Measurements from ENCODE around the gene FAM170B. TPM values are rescaled to one million over a fixed set of nuclear protein-coding genes. Genes with fewer than 3 reads are reported as not detected.

Gene FAM170B
- total and polyA plus RNA-seq, 7 donors, result not detected

DNA sequence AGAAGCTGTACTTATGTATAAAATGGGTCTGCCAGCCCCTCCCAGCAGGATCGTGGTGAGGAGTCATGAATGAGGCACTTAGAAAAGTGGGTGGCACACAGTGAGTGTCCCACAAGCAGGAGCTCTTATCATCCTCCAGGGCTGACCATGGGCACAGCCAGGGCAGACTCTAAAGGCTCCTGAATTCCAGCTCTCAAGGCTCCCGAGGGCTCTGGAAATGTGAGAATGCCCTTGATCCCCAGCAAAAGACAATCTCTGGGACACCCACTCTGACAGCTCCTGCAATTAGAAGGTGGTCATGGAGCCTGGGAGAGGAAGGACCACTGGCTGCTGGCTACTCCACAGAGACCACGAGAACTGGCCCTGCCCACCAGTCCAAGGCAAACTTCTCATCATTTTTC is 20.1 kb downstream of the FAM170B start:
- intact Hi-C loops (cut with DNase I), result loop anchor here (10.0 kb wide), 2 partner anchors 89 to 809 kb away; partner anchors contain the start of gene MAPK8
- H3K4me3 ChIP-seq, result no peak overlapping the region
- H3K4me1 ChIP-seq, result peaks cover 0 to 50% (median 28%) of the 10 kb centered on the region in 4 donors
- no peak for DNase-seq
- H3K36me3 ChIP-seq, result no peaks in the 10 kb centered on the region
- WGBS, 2 donors, result 49 to 70% methylated on average over 3 of the region's 3 CpGs
- H3K27ac ChIP-seq, result peak overlapping the region in 3 of 4 donors; percentile 10 to 88 (median 12)
- TF ChIP-seq EP300 (IDR thresholded peaks at IDR 0.05) (no peak), POLR2AphosphoS5 (IDR thresholded peaks at IDR 0.05) (no peak), POLR2A (IDR thresholded peaks at IDR 0.05) (no peak)
- TF ChIP-seq, protein P1, sequence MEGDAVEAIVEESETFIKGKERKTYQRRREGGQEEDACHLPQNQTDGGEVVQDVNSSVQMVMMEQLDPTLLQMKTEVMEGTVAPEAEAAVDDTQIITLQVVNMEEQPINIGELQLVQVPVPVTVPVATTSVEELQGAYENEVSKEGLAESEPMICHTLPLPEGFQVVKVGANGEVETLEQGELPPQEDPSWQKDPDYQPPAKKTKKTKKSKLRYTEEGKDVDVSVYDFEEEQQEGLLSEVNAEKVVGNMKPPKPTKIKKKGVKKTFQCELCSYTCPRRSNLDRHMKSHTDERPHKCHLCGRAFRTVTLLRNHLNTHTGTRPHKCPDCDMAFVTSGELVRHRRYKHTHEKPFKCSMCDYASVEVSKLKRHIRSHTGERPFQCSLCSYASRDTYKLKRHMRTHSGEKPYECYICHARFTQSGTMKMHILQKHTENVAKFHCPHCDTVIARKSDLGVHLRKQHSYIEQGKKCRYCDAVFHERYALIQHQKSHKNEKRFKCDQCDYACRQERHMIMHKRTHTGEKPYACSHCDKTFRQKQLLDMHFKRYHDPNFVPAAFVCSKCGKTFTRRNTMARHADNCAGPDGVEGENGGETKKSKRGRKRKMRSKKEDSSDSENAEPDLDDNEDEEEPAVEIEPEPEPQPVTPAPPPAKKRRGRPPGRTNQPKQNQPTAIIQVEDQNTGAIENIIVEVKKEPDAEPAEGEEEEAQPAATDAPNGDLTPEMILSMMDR (IDR thresholded peaks at IDR 0.05), result no peak
- no peaks in the 10 kb centered on the region for H3K27me3 ChIP-seq
- H3K9me3 ChIP-seq, result no peaks in the 10 kb centered on the region

DNA sequence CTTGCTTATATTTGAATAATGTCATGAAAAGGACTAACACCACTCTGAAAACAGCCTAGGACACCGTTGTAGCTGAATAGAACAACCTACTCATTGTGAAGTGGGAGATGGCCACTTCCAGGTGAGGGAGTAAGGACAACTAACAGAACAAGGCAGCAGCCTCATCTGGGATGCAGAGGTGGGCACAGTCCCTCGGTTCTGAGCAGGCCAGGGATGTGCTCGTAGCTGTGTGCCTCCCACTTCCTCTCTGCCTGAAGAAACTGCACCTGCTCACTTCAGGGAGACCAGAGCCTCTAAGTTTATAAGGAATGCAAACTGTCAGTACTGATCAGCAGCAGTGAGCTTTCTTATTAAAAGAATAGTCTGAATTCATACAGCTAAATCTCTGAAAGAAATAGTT is 21.0 kb downstream of the FAM170B start:
- H3K27me3 ChIP-seq, result no peaks in the 10 kb centered on the region
- intact Hi-C loops (cut with DNase I), result loop anchor here (10.0 kb wide), 2 partner anchors 88 to 808 kb away; partner anchors contain the start of gene MAPK8
- DNase-seq, result no peak
- no peak for TF ChIP-seq EP300 (IDR thresholded peaks at IDR 0.05)
- TF ChIP-seq POLR2A (IDR thresholded peaks at IDR 0.05), result no peak
- TF ChIP-seq POLR2AphosphoS5 (IDR thresholded peaks at IDR 0.05), result no peak
- TF ChIP-seq, protein P1 (IDR thresholded peaks at IDR 0.05), result no peak
- no peaks in the 10 kb centered on the region for H3K36me3 ChIP-seq
- no peaks in the 10 kb centered on the region for H3K9me3 ChIP-seq
- no peak overlapping the region for H3K4me3 ChIP-seq
- peaks cover 0 to 50% (median 30%) of the 10 kb centered on the region in 4 donors for H3K4me1 ChIP-seq
- 29 to 44% methylated on average over 3 of the region's 3 CpGs for WGBS, 2 donors
- H3K27ac ChIP-seq, result no peak overlapping the region

DNA sequence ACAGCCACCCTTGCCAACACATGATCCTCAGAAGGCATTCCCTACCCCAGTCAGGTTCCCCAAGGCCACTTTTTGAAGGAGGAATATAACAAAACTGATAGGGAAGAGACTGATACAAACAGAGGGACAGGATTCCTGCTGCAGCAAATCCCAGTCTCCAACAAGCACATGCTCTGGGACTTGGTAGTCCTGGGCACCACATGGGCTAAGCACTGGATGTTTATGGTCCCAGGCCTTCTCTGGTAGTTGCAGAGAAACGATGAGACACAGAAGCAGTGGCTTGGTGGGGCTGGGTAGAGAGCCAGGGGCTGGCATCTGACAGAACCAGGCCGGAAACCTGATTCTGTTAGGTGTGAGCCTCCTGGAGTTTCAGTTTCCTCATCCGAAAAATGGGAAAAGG is 21.7 kb downstream of the FAM170B start:
- H3K4me1 ChIP-seq, result peaks cover 0 to 56% (median 37%) of the 10 kb centered on the region in 4 donors

DNA sequence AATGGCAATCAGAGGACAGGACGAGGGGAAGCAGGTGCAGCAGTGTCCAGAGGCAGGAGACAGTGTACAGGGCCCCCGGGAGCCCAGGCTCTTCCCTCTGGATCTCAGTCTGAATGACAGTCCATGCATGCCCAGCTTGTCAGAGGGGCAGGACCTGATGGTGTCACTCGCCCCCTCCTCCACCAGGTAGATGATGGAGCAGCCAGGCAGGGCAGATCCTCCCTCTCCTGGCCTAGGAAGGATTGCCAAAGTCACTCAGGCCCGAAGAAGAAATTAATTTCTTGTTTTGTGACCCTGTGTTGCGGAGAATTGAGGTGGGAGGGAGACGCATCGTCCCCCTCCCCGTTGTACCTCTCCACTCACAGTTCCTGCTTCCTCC is 22.5 kb downstream of the FAM170B start:
- H3K27me3 ChIP-seq, result no peaks in the 10 kb centered on the region
- no peaks in the 10 kb centered on the region for H3K9me3 ChIP-seq
- H3K27ac ChIP-seq, result no peak overlapping the region
- 62 to 68% methylated on average over 8 of the region's 8 CpGs for WGBS, 2 donors
- TF ChIP-seq POLR2AphosphoS5 (IDR thresholded peaks at IDR 0.05), result no peak
- no peak for TF ChIP-seq EP300 (IDR thresholded peaks at IDR 0.05)
- no peak for TF ChIP-seq POLR2A (IDR thresholded peaks at IDR 0.05)
- intact Hi-C loops (cut with DNase I), result loop anchor here (10.0 kb wide), 2 partner anchors 87 to 807 kb away; partner anchors contain the start of gene MAPK8
- peaks cover 0 to 6% (median 0%) of the 10 kb centered on the region in 4 donors for H3K36me3 ChIP-seq
- H3K4me3 ChIP-seq, result no peak overlapping the region
- DNase-seq, result no peak
- peaks cover 0 to 63% (median 45%) of the 10 kb centered on the region in 4 donors for H3K4me1 ChIP-seq

More for the DNA sequence above, 21.7 kb downstream of the FAM170B start:
- TF ChIP-seq, protein P1 (IDR thresholded peaks at IDR 0.05), result no peak
- TF ChIP-seq EP300 (IDR thresholded peaks at IDR 0.05) (no peak), POLR2AphosphoS5 (IDR thresholded peaks at IDR 0.05) (no peak), POLR2A (IDR thresholded peaks at IDR 0.05) (no peak)
- no peak for DNase-seq
- Histone ChIP-seq H3K36me3 (peaks cover 0 to 6% (median 0%) of the 10 kb centered on the region in 4 donors), H3K27ac (no peak overlapping the region), H3K27me3 (no peaks in the 10 kb centered on the region), H3K9me3 (no peaks in the 10 kb centered on the region), H3K4me3 (no peak overlapping the region)
- WGBS, 2 donors, result 57 to 81% methylated on average over 3 of the region's 3 CpGs
- intact Hi-C loops (cut with DNase I), result loop anchor here (10.0 kb wide), 2 partner anchors 87 to 807 kb away; partner anchors contain the start of gene MAPK8

DNA sequence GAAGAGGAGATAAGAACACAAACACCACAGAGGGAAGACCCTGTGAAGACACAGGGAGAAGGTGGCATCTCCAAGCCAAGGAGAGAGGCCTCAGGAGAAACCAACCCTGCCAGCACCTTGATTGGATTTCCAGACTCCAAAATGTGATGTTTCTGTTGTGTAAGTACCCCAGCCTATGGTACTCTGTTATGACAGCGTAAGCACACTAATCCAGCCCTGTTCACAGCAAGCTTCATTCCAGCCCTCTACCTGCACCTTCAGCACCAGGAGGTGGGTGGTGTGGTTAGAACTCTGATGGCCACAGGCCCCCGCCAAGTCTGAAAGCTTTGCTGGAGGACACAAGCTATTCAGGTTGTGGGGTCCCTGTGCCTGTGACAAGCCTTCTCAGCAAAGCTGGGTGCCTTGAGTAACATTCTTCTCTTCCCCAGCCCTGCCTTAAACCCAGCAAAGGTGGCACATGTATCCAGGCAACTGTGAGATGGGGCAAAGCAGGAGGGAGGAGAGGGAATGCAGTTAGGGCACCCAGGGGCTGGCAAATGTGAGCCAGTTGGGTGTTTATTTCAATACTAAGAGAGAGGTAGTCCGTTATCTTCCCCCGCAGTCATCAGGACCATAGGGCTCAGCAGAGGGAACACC is 23.0 kb downstream of the FAM170B start:
- TF ChIP-seq POLR2AphosphoS5 (IDR thresholded peaks at IDR 0.05), result no peak
- no peak for TF ChIP-seq EP300 (IDR thresholded peaks at IDR 0.05)
- TF ChIP-seq POLR2A (IDR thresholded peaks at IDR 0.05), result no peak
- TF ChIP-seq, protein P1 (IDR thresholded peaks at IDR 0.05), result no peak
- intact Hi-C loops (cut with DNase I), result loop anchor here (10.0 kb wide), 2 partner anchors 86 to 806 kb away; partner anchors contain the start of gene MAPK8
- H3K27ac ChIP-seq, result no peak overlapping the region

More for the DNA sequence above, 23.0 kb downstream of the FAM170B start:
- no peaks in the 10 kb centered on the region for H3K27me3 ChIP-seq
- H3K4me3 ChIP-seq, result no peak overlapping the region
- 91 to 92% methylated on average over 4 of the region's 4 CpGs for WGBS, 2 donors
- H3K36me3 ChIP-seq, result peaks cover 0 to 6% (median 0%) of the 10 kb centered on the region in 4 donors
- H3K9me3 ChIP-seq, result no peaks in the 10 kb centered on the region
- no peak for DNase-seq
- H3K4me1 ChIP-seq, result peaks cover 0 to 65% (median 50%) of the 10 kb centered on the region in 4 donors

Data from sigmoid colon (tissue), 7 donors.